Left ventricle myocardium inferior (tissue), 1 donor: ENCODE measurements around the gene IDH3G. TPM values are rescaled to one million over a fixed set of nuclear protein-coding genes. Genes with fewer than 3 reads are reported as not detected.

ENCODE experiments used
- DNase-seq: peaks from one replicate; pipeline ENCODE4 v3.0.0-alpha.2; 2020
- H3K27ac ChIP-seq: fragments of 200-600 bp; replicated peaks from 2 replicates; pipeline ENCODE4 v1.8.0; 2021
- H3K27me3 ChIP-seq: fragments of 200-600 bp; 2 replicates; pipeline ENCODE4 v1.8.0; 2021; ENCODE audit warnings: low read depth
- H3K36me3 ChIP-seq: fragments of 200-600 bp; 2 replicates; pipeline ENCODE4 v1.8.0; 2021
- H3K4me1 ChIP-seq: fragments of 200-600 bp; 2 replicates; pipeline ENCODE4 v1.8.0; 2021
- H3K4me3 ChIP-seq: fragments of 200-600 bp; 2 replicates; pipeline ENCODE4 v1.8.0; 2021; ENCODE audit warnings: mild to moderate bottlenecking, moderate library complexity
- H3K9me3 ChIP-seq: fragments of 200-600 bp; replicated peaks from 2 replicates; pipeline ENCODE4 v1.8.0; 2021
- intact Hi-C: fragments of 100-400 bp; cut with micrococcal nuclease; formaldehyde crosslinking; loops from one replicate; pipeline ENCODE4 v1.11.0; 2022
- total RNA-seq: library from RNA; stranded (reverse); fragmentation: NEBNext Ultra II Directional; extraction: Animal tissue kit (Norgen Biotek cat#: 25700); gene quantifications from one replicate; pipeline ENCODE4 v1.2.1, GENCODE V29; 2021
- TF ChIP-seq, protein P1 (sequence below): fragments of 200-600 bp; IDR thresholded peaks from 2 replicates; pipeline ENCODE4 v1.8.0; 2021; ENCODE audit warnings: antibody characterized with exemption, mild to moderate bottlenecking, borderline replicate concordance
- donor health status: DM: no; HTN: yes; CAD: no; lungs with severe emphysema.

The IDH3G gene
- total RNA-seq, 1 donor from 2014 or later = 72.5 TPM

GRCh38 chrX:153827016-153827415, 32.8 kb upstream of the IDH3G start:
- Histone ChIP-seq H3K27ac (no peak overlapping the region), H3K9me3 (no peaks in the 10 kb centered on the region), H3K27me3 (peaks cover 17% of the 10 kb centered on the region), H3K36me3 (no peaks in the 10 kb centered on the region), H3K4me3 (no peak overlapping the region), H3K4me1 (peaks cover 9% of the 10 kb centered on the region)
- no peak for DNase-seq
- intact Hi-C loops = no loop called here
- TF ChIP-seq, protein P1, sequence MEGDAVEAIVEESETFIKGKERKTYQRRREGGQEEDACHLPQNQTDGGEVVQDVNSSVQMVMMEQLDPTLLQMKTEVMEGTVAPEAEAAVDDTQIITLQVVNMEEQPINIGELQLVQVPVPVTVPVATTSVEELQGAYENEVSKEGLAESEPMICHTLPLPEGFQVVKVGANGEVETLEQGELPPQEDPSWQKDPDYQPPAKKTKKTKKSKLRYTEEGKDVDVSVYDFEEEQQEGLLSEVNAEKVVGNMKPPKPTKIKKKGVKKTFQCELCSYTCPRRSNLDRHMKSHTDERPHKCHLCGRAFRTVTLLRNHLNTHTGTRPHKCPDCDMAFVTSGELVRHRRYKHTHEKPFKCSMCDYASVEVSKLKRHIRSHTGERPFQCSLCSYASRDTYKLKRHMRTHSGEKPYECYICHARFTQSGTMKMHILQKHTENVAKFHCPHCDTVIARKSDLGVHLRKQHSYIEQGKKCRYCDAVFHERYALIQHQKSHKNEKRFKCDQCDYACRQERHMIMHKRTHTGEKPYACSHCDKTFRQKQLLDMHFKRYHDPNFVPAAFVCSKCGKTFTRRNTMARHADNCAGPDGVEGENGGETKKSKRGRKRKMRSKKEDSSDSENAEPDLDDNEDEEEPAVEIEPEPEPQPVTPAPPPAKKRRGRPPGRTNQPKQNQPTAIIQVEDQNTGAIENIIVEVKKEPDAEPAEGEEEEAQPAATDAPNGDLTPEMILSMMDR = no peak

GRCh38 chrX:153825042-153825441, 30.9 kb upstream of the IDH3G start:
- Histone ChIP-seq H3K9me3 (no peaks in the 10 kb centered on the region), H3K4me1 (peaks cover 9% of the 10 kb centered on the region), H3K36me3 (no peaks in the 10 kb centered on the region), H3K27me3 (peaks cover 14% of the 10 kb centered on the region), H3K4me3 (no peak overlapping the region), H3K27ac (no peak overlapping the region)
- DNase-seq = no peak
- TF ChIP-seq, protein P1 = no peak
- intact Hi-C loops = no loop called here

DNA sequence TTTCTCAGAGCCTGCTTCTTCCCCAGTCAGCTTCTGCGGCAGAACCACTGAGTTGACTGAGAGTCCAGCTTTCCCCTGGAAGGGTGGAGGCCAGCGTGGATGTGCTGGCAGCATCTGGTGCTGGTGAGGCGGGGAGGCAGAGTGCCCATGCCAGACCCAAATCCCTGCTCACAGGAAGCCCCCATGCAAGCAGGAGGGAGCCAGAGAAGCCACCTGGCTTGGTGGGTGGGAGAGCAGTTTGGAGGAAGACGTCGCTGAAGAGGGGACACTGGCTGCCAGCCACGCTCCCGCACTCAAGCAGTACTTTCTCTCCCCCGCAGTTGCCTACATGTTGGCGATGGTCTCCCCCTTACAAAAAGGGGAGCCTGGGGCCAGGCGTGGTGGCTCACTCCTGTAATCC, 30.2 kb upstream of the IDH3G start:
- DNase-seq = no peak
- H3K27me3 ChIP-seq = peaks cover 7% of the 10 kb centered on the region

GRCh38 chrX:153821066-153821465, 26.9 kb upstream of the IDH3G start:
- Histone ChIP-seq H3K27ac (no peak overlapping the region), H3K36me3 (no peaks in the 10 kb centered on the region), H3K27me3 (no peaks in the 10 kb centered on the region), H3K9me3 (no peaks in the 10 kb centered on the region), H3K4me1 (peaks cover 10% of the 10 kb centered on the region), H3K4me3 (no peak overlapping the region)
- intact Hi-C loops = no loop called here
- TF ChIP-seq, protein P1 = no peak
- DNase-seq = no peak

More for the DNA sequence above, 30.2 kb upstream of the IDH3G start:
- TF ChIP-seq, protein P1 = no peak
- Histone ChIP-seq H3K27ac (no peak overlapping the region), H3K9me3 (no peaks in the 10 kb centered on the region), H3K4me1 (peaks cover 4% of the 10 kb centered on the region), H3K36me3 (no peaks in the 10 kb centered on the region), H3K4me3 (no peak overlapping the region)
- intact Hi-C loops = no loop called here

DNA sequence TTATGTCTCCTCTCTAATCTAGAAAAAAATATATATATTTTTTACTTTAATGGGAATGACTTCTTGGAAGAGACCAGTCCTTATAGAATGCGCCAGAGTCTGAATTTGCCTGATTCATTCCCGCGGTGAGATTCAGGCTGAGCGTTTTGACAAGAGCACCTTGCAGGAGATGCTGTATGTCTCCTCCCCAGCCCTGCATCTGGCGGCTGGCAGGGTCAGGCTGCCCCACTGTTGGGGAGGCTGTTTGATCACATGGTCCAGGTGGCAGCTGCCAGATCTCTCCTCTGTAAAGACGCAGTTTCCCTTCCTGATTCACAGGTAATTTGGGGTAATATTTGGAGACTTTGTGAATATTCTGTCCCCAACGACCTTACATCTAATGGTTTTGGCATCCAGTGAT, 26.4 kb upstream of the IDH3G start:
- TF ChIP-seq, protein P1 = no peak
- H3K4me3 ChIP-seq = no peak overlapping the region
- no peaks in the 10 kb centered on the region for H3K36me3 ChIP-seq
- no peaks in the 10 kb centered on the region for H3K9me3 ChIP-seq
- H3K27me3 ChIP-seq = no peaks in the 10 kb centered on the region
- DNase-seq = no peak
- no peak overlapping the region for H3K27ac ChIP-seq
- peaks cover 10% of the 10 kb centered on the region for H3K4me1 ChIP-seq
- intact Hi-C loops = no loop called here
